ENCODE data around the gene PTCHD1. TPM values are rescaled to one million over a fixed set of nuclear protein-coding genes. Genes with fewer than 3 reads are reported as not detected.

Gene PTCHD1
- total RNA-seq (2014; rRNA removed; shearing (Covaris generic)), result not detected in 2 replicates

DNA sequence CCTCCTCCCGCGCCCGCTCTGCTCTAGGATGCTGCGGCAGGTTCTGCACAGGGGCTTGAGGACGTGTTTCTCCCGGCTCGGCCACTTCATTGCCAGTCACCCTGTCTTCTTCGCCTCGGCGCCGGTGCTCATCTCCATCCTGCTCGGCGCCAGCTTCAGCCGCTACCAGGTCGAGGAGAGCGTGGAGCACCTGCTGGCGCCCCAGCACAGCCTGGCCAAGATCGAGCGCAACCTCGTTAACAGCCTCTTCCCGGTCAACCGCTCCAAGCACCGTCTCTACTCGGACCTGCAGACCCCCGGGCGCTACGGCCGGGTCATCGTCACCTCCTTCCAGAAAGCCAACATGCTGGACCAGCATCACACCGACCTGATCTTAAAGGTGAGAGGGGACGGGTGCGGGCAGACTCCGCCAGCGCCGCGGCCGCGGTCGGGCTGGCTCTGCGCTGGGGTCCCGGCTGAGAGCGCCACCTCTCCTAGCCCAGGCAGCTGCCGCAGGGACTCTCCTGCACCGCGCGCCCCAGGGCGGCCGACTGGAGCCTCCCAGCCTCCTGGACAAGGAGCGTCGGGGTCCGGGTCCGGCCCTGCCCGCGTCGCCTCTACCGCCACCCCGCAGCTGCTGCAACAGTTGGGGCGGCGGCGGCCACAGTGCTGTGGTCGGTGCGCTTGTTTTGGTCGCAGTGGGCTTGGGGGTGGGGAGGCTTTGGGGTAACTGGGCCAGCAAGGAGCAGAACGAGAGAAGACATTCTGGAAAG is at the start of gene PTCHD1:
Gene PTCHD1 (plus strand): TSS at position 2 of the 752 bp plus-strand sequence. CDS start 27 bp downstream, at position 29.

Data from A375 (cell line).